BLaER1 (cell line): ENCODE data around the gene BLVRB.

Source experiments
- H3K27ac ChIP-seq: shearing (Covaris generic); formaldehyde crosslinking; 2 replicates; pipeline ENCODE4 v1.8.1; 2022
- H3K27me3 ChIP-seq: shearing (Covaris generic); formaldehyde crosslinking; 2 replicates; pipeline ENCODE4 v1.8.1; 2022
- H3K36me3 ChIP-seq: shearing (Covaris generic); formaldehyde crosslinking; 2 replicates; pipeline ENCODE4 v1.8.1; 2022
- H3K4me1 ChIP-seq: shearing (Covaris generic); formaldehyde crosslinking; 2 replicates; pipeline ENCODE4 v1.8.1; 2022
- H3K4me2 ChIP-seq: shearing (Covaris generic); formaldehyde crosslinking; 2 replicates; pipeline ENCODE4 v1.8.1; 2022
- H3K4me3 ChIP-seq: shearing (Covaris generic); formaldehyde crosslinking; 2 replicates; pipeline ENCODE4 v1.8.1; 2022
- H3K9ac ChIP-seq: shearing (Covaris generic); formaldehyde crosslinking; 2 replicates; pipeline ENCODE4 v1.8.1; 2022
- H3K9me3 ChIP-seq: shearing (Covaris generic); formaldehyde crosslinking; 2 replicates; pipeline ENCODE4 v1.8.1; 2022
- H4K20me1 ChIP-seq: shearing (Covaris generic); formaldehyde crosslinking; 2 replicates; pipeline ENCODE4 v1.8.1; 2022
- Cebpa-rat ChIP-seq: shearing (Covaris generic); IDR thresholded peaks from 2 replicates; pipeline ENCODE4 v1.8.1; 2022

BLVRB gene

GRCh38 chr19:40424637-40425449, 40.7 kb downstream of the BLVRB start:
- Histone ChIP-seq H3K4me3 (peak overlapping the region; percentile 92), H3K27ac (peak overlapping the region; percentile 93), H3K4me1 (peaks cover 45% of the 10 kb centered on the region)

DNA sequence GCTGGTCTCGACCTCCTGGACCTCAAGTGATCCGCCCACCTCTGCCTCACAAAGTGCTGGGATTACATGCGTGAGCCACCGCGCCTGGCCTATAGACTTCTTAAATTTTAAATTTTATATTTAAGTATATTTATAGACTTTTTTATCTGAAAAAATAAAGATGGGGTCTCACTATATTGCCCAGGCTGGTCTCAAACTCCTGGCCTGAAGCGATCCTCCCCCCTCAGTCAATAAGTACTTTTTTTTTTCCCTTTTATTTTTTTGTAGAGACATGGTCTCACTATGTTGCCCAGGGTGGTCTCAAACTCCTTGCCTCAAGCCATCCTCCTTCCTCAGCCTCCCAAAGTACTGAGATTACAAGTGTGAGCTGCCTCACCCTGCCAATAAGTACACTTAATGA, 41.6 kb downstream of the BLVRB start:
- TF ChIP-seq Cebpa-rat: no peak
- H3K4me1 ChIP-seq: peaks cover 49% of the 10 kb centered on the region
- no peak overlapping the region for H3K4me3 ChIP-seq
- H3K9me3 ChIP-seq: no peaks in the 10 kb centered on the region
- no peaks in the 10 kb centered on the region for H4K20me1 ChIP-seq
- H3K4me2 ChIP-seq: peak overlapping the region; percentile 91
- H3K27me3 ChIP-seq: no peaks in the 10 kb centered on the region
- H3K9ac ChIP-seq: no peak overlapping the region
- H3K36me3 ChIP-seq: peaks cover 13% of the 10 kb centered on the region
- no peak overlapping the region for H3K27ac ChIP-seq

More at GRCh38 chr19:40424637-40425449, 40.7 kb downstream of the BLVRB start:
- peaks cover 13% of the 10 kb centered on the region for H3K36me3 ChIP-seq
- H3K9me3 ChIP-seq: no peaks in the 10 kb centered on the region
- H3K4me2 ChIP-seq: peak overlapping the region; percentile 91
- H3K27me3 ChIP-seq: no peaks in the 10 kb centered on the region
- no peaks in the 10 kb centered on the region for H4K20me1 ChIP-seq
- peak overlapping the region; percentile 91 for H3K9ac ChIP-seq
- no peak for TF ChIP-seq Cebpa-rat

- Histone ChIP-seq H3K4me1 (peaks cover 58% of the 10 kb centered on the region), H3K4me3 (no peak overlapping the region), H3K27ac (0 out of 2 replicates have a peak overlapping the region, but pooled peaks have one; percentile 2), H3K27me3 (no peaks in the 10 kb centered on the region), H3K9ac (no peak overlapping the region), H4K20me1 (no peaks in the 10 kb centered on the region), H3K9me3 (no peaks in the 10 kb centered on the region), H3K36me3 (peaks cover 13% of the 10 kb centered on the region), H3K4me2 (no peak overlapping the region)
- TF ChIP-seq Cebpa-rat: no peak
Observed at GRCh38 chr19:40422748-40423566, 42.6 kb downstream of the BLVRB start.

- Histone ChIP-seq H3K9me3 (no peaks in the 10 kb centered on the region), H3K4me2 (peak overlapping the region; percentile 97), H4K20me1 (no peaks in the 10 kb centered on the region)
Observed at GRCh38 chr19:40421993-40422747, 43.4 kb downstream of the BLVRB start.

DNA sequence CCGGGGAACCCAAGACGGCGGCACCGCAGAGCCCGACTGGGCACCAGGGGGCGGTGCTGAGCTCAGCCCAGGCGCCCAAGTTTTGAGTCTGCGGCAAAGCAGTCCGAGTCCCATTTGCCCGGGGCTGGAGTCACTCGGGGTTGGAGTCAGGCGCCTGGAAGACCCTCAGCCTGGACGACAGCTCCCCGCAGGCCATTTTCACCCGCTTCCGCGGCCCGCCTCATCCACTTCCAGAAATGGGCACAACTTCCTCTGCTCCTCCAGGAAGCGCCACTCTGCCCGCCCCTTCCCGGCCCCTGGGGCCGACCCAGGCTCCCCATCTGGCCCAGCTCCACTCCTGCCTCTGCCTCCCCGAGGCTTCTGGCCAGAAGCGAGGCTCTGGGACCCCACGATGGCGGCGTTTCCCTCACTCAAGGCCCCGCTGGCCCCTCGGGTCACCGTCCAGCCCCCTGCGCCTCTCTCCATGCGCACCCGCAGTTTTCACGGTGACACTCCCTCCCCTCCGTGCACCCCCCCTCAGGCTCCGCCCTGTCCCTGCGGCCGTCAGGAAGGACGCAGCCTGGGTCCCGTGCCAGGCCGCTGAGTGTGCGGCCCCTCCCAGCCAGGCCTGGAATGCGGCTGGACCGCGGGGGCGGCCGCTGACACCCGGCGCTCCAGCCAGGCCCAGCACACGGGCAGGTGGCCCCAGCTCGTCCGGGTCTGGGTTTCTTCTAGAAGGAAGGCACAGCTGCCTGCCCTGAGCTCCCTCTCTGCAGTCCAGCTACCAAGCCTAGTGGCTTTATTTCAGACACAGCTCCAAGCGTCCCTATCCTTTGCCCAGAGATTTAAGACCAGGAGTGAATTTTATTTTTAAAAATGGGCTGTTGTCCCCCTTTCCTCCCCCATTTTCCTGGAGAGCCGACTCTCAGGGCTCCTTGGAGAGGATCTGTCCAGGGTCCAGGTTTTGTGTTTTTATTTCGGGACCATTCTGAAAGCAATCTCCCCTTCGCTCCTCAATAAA, 44.5 kb downstream of the BLVRB start:
- Histone ChIP-seq H3K36me3 (peaks cover 13% of the 10 kb centered on the region), H3K27me3 (no peaks in the 10 kb centered on the region), H4K20me1 (no peaks in the 10 kb centered on the region), H3K27ac (peak overlapping the region; percentile 87), H3K9me3 (no peaks in the 10 kb centered on the region), H3K9ac (peak overlapping the region; percentile 83), H3K4me2 (peak overlapping the region; percentile 97), H3K4me1 (peaks cover 66% of the 10 kb centered on the region), H3K4me3 (peak overlapping the region; percentile 80)
- TF ChIP-seq Cebpa-rat: no peak

More at GRCh38 chr19:40421993-40422747, 43.4 kb downstream of the BLVRB start:
- H3K27me3 ChIP-seq: no peaks in the 10 kb centered on the region
- TF ChIP-seq Cebpa-rat: no peak
- H3K4me3 ChIP-seq: no peak overlapping the region
- H3K4me1 ChIP-seq: peaks cover 66% of the 10 kb centered on the region
- H3K27ac ChIP-seq: no peak overlapping the region
- H3K9ac ChIP-seq: peak overlapping the region; percentile 83
- peaks cover 13% of the 10 kb centered on the region for H3K36me3 ChIP-seq

GRCh38 chr19:40420451-40420765, 45.1 kb downstream of the BLVRB start:
- Histone ChIP-seq H3K4me3 (peak overlapping the region; percentile 80), H3K27ac (peak overlapping the region; percentile 87; the same call in 1 of the 2 replicates), H3K36me3 (peaks cover 13% of the 10 kb centered on the region), H3K27me3 (no peaks in the 10 kb centered on the region), H3K9ac (peak overlapping the region; percentile 83; the same call in 1 of the 2 replicates), H4K20me1 (no peaks in the 10 kb centered on the region), H3K4me2 (peak overlapping the region; percentile 97), H3K4me1 (peaks cover 73% of the 10 kb centered on the region), H3K9me3 (no peaks in the 10 kb centered on the region)
- no peak for TF ChIP-seq Cebpa-rat

DNA sequence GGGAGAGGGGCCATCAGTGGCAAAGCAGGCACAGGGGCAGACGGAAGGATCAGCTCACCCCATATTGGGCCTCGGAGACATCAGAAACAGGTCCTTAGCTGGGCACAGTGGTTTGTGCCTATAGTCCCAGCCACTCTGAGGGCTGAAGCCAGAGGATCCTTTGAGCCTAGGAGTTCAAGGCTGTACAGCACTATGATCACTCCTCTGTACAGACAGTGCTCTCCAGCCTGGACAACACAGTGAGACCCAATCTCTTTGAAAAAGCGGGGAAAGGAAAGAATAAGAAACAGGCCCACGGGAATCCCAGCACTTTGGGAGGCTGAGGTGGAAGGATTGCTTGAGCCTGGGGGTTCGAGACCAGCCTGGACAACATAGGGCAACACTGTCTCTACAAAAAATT, 45.8 kb downstream of the BLVRB start:
- Histone ChIP-seq H3K27me3 (no peaks in the 10 kb centered on the region), H4K20me1 (no peaks in the 10 kb centered on the region), H3K9ac (no peak overlapping the region), H3K4me3 (no peak overlapping the region), H3K4me1 (peaks cover 75% of the 10 kb centered on the region), H3K36me3 (peaks cover 13% of the 10 kb centered on the region), H3K27ac (no peak overlapping the region), H3K4me2 (no peak overlapping the region), H3K9me3 (no peaks in the 10 kb centered on the region)
- TF ChIP-seq Cebpa-rat: no peak

- peaks cover 13% of the 10 kb centered on the region for H3K36me3 ChIP-seq
- no peaks in the 10 kb centered on the region for H3K27me3 ChIP-seq
- no peak overlapping the region for H3K4me2 ChIP-seq
- no peak overlapping the region for H3K4me3 ChIP-seq
- H3K27ac ChIP-seq: 0 out of 2 replicates have a peak overlapping the region, but pooled peaks have one; percentile 13
- H3K9me3 ChIP-seq: no peaks in the 10 kb centered on the region
- no peak overlapping the region for H3K9ac ChIP-seq
- TF ChIP-seq Cebpa-rat: no peak
- no peaks in the 10 kb centered on the region for H4K20me1 ChIP-seq
- peaks cover 75% of the 10 kb centered on the region for H3K4me1 ChIP-seq
Observed at GRCh38 chr19:40419066-40419612, 46.4 kb downstream of the BLVRB start.
